WERI-Rb-1 (cell line): ENCODE data around the gene STAT3.
A peak's percentile ranks its signal among the peaks of the same experiment; 100 is the strongest.

Experiments used
- DNase-seq: peaks from one replicate; pipeline ENCODE4 v3.0.0-alpha.2; 2020
- H3K27ac ChIP-seq: fragments of 250-450 bp; sonication (Bioruptor Pico); 2 replicates; pipeline ENCODE4 v1.5.1; 2020; ENCODE audit warnings: mild to moderate bottlenecking, moderate library complexity
- H3K27me3 ChIP-seq: fragments of 250-450 bp; sonication (Bioruptor Pico); 2 replicates; pipeline ENCODE4 v1.5.1; 2021; ENCODE audit warnings: mild to moderate bottlenecking, low read depth, moderate library complexity; ENCODE audit not compliant: insufficient read depth, severe bottlenecking
- H3K36me3 ChIP-seq: fragments of 250-450 bp; sonication (Bioruptor Pico); 2 replicates; pipeline ENCODE4 v1.5.1; 2020; ENCODE audit warnings: mild to moderate bottlenecking, moderate library complexity
- H3K4me3 ChIP-seq: 2 replicates; pipeline ENCODE4 v1.5.1; 2011; ENCODE audit warnings: low read depth, mild to moderate bottlenecking, control low read depth, low read length
- H3K9me3 ChIP-seq: fragments of 250-450 bp; sonication (Bioruptor Pico); 2 replicates; pipeline ENCODE4 v1.5.1; 2021; ENCODE audit warnings: mild to moderate bottlenecking, moderate library complexity; ENCODE audit not compliant: severe bottlenecking
- TF ChIP-seq, protein P1 (sequence below): IDR thresholded peaks from 2 replicates; pipeline ENCODE4 v1.5.1; 2011; ENCODE audit warnings: low read depth, mild to moderate bottlenecking, control low read depth, inconsistent platforms, low read length

Gene STAT3

GRCh38 chr17:42277342-42277712 lies 110.9 kb downstream of the STAT3 start:
- no peaks in the 10 kb centered on the region for H3K36me3 ChIP-seq
- TF ChIP-seq, protein P1, sequence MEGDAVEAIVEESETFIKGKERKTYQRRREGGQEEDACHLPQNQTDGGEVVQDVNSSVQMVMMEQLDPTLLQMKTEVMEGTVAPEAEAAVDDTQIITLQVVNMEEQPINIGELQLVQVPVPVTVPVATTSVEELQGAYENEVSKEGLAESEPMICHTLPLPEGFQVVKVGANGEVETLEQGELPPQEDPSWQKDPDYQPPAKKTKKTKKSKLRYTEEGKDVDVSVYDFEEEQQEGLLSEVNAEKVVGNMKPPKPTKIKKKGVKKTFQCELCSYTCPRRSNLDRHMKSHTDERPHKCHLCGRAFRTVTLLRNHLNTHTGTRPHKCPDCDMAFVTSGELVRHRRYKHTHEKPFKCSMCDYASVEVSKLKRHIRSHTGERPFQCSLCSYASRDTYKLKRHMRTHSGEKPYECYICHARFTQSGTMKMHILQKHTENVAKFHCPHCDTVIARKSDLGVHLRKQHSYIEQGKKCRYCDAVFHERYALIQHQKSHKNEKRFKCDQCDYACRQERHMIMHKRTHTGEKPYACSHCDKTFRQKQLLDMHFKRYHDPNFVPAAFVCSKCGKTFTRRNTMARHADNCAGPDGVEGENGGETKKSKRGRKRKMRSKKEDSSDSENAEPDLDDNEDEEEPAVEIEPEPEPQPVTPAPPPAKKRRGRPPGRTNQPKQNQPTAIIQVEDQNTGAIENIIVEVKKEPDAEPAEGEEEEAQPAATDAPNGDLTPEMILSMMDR: no peak
- no peak overlapping the region for H3K27ac ChIP-seq
- H3K9me3 ChIP-seq: no peaks in the 10 kb centered on the region
- no peak for DNase-seq
- H3K27me3 ChIP-seq: no peaks in the 10 kb centered on the region
- H3K4me3 ChIP-seq: no peak overlapping the region

DNA sequence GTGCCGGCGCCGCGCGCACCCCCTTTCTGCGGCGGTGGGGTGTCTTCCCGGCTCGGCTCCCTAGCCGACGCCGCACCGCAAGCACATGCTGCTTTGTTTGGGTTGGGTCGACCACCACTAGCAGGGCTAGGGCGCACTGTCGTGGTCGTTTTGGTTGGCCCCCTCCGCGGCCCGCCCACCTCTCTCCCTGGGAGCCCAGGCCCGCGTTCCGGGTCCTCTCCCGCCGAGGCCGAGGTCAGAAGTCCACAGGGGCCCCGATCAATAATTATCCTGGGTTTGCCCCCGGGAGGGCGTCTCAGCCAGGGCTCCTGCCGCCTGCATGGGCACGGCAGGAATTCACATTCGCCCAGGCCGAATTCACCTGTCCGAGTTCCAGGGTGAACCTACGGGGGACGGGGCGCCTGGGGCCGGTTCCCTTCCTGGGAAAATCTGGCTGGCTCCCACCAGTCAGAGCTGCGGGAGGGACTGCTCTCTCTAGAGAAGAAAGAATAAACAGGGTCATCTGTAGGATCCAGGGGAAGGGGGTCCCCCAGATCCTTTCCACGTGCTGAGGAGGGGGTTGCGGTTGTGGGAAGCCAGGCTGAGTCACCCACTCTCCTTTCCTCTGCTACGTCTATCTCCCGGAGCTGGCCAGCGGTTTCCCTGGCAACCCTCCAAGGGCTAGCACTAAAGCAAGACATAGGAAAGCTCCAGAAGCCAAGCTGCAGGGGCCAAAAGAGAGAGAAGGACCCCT lies 111.5 kb downstream of the STAT3 start:
- H3K9me3 ChIP-seq: no peaks in the 10 kb centered on the region
- no peaks in the 10 kb centered on the region for H3K36me3 ChIP-seq
- DNase-seq: peak; percentile 48
- H3K4me3 ChIP-seq: peak overlapping the region; percentile 82
- TF ChIP-seq, protein P1: no peak
- peak overlapping the region; percentile 77 for H3K27ac ChIP-seq
- H3K27me3 ChIP-seq: no peaks in the 10 kb centered on the region

- TF ChIP-seq, protein P1: no peak
- Histone ChIP-seq H3K9me3 (no peaks in the 10 kb centered on the region), H3K27me3 (no peaks in the 10 kb centered on the region), H3K36me3 (no peaks in the 10 kb centered on the region), H3K27ac (peak within 1 kb of the TSS; percentile 77), H3K4me3 (peak within 1 kb of the TSS; percentile 82)
- peak; percentile 69 for DNase-seq
These were observed 112.0 kb downstream of the STAT3 start, which contains the start of gene STAT5B for GRCh38 chr17:42276359-42276608. Gene STAT5B (minus strand): TSS chr17:42276391. CDS start chr17:42232127, 44,264 bp downstream.

DNA sequence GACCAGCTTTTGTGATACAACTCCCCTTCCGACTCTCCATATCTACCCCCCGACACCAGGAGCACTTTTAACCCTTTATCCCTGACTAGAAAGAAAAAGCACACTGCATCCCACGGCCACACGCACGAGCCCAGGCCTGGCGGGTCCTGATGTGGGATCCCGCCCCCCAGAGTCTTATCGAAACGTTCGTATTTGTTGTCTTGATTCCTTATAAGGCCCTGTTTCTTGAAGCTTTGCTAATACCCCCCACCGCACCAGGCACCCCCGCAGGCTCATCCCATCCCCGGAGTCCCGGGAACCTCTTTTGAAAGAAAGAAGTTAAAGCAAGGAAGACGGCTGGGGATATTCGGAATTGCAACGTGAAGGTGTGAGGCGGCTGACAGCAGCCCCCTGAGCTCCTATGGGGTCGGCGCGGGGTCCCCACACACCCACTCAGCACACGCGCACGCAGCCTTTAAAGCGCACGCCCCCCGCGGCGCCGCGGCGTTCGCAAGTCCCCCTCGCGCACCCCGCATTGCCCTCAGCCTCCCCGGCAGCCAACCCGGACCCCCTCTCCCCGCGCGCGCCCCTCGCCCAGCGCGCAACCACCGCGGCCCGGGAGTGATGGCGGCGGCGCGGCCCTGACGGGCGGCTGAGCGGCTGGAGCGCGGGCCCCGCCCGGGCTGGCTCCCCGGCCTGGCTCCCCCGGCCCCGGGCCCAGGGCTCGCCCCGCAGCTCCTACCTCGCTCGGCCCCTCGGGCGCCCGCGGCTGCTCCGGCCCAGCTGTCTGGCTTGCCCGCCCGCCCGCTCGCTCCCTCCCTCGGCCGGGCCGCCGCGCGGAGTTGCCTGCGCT lies 112.5 kb downstream of the STAT3 start:
- Histone ChIP-seq H3K4me3 (peak overlapping the region; percentile 82), H3K27ac (peak overlapping the region; percentile 67), H3K36me3 (no peaks in the 10 kb centered on the region), H3K27me3 (no peaks in the 10 kb centered on the region), H3K9me3 (no peaks in the 10 kb centered on the region)
- TF ChIP-seq, protein P1: no peak
- DNase-seq: peak; percentile 38

DNA sequence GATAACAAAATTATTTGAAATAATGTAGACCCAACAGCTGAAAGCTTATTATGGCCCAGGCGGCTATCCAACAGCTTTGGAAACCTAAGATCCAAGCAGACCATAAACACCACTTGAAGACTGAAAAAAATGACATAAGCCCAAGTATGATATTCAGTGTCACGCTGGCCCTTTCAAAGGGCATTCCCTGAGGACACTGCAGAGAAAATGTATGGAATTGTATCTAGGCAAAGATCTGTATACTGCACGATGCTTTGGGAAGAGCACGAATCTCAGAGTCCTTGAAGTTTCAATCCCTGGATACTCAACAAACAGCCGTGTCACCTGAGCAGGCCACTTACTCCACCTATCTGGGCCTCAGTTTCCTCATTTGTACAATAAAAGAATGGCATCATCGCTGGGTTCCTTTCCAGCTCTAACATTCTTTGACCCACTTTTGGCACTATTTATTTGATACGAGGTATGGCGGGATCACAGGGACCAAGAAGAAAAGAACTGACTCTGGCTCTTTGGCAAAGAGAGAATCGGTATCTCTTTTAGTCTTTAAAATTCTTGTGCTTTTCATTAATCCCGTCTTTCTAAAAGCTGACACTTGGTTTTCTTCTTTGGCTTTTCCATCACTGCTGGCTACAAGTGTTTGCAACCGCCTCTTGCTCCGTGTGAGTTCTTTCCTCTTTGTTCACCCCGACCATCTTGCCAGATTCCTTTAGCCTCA lies 113.3 kb downstream of the STAT3 start:
- TF ChIP-seq, protein P1: no peak
- DNase-seq: no peak
- Histone ChIP-seq H3K27me3 (no peaks in the 10 kb centered on the region), H3K9me3 (no peaks in the 10 kb centered on the region), H3K4me3 (peak overlapping the region; percentile 82), H3K27ac (peak overlapping the region; percentile 67; the same call in 1 of the 2 replicates), H3K36me3 (no peaks in the 10 kb centered on the region)
